D721Med (cell line): Measurements from ENCODE around the gene HS2ST1.
"Not testable (repeated sequence)": the region's sequence is repeated elsewhere in the genome, so short reads cannot be mapped to it uniquely, and the experiment has no call there.

Source experiments
- DNase-seq: peaks from one replicate; pipeline ENCODE4 v3.0.0; 2011; ENCODE audit warnings: low spot score; ENCODE audit not compliant: insufficient read length
- FAIRE-seq: peaks from 2 replicates; lab custom pipeline; 2011; peaks lifted over from hg19 to GRCh38; lab: Jason Lieb, UNC
- CTCF ChIP-seq: IDR thresholded peaks from 2 replicates; pipeline ENCODE4 v1.5.1; 2012; ENCODE audit warnings: mild to moderate bottlenecking, control low read depth; ENCODE audit not compliant: insufficient read depth; ENCODE audit errors: missing control alignments

HS2ST1 gene

DNA sequence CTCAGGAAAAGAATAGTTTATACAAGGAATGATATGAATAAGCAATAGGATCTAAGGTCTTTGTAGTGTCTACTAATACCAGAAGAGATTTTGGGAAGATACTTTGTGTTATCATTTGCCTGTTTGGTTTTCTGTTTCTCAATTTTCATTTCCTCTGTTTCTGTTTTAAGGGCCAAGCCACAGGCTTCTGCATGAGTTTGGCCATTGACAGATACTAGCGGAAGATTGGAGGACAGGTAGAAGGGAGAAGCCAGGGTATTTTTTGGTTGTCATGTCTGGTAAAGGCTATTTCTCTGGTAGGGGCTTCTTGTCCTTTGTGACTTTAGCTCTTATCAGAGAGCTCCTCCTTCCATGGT, 51.4 kb downstream of the HS2ST1 start:
- TF ChIP-seq CTCF: no peak
- no peak for DNase-seq
- no peak for FAIRE-seq

GRCh38 chr1:86970938-86971337, 56.5 kb downstream of the HS2ST1 start:
- FAIRE-seq: no peak
- no peak for DNase-seq
- TF ChIP-seq CTCF: no peak

- DNase-seq: no peak
- no peak for TF ChIP-seq CTCF
- FAIRE-seq: peak; percentile 32
Measured at GRCh38 chr1:86971778-86972177, 57.3 kb downstream of the HS2ST1 start.

GRCh38 chr1:86972262-86972661, 57.8 kb downstream of the HS2ST1 start:
- no peak for TF ChIP-seq CTCF
- FAIRE-seq (no peak), DNase-seq (no peak)

DNA sequence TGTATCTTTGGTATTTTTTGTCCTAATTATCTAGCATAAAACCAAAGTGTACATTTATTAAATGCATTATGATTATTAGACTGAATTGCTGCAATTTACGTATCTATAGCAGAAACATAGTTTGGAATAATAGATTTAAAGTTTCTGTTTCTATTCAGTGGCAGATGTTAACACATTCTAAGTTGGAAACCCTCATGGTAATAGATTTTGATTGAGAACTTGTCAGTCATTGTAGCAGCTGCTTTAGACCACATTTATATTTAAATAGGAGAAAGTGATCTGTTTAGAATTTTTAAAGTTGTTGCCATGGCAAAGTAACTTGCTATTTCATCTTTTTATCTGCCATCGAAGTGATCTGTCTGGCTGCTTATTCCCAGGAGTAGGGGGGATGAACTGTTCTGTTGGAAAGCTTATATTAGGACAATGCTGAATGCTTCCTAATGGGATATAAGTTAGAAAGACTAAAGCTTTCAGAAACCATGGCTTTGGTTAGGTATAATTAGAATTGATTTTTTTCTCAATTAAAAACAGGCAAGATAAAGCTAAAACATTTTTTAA, 61.6 kb downstream of the HS2ST1 start:
- no peak for TF ChIP-seq CTCF
- DNase-seq (no peak), FAIRE-seq (no peak)

DNA sequence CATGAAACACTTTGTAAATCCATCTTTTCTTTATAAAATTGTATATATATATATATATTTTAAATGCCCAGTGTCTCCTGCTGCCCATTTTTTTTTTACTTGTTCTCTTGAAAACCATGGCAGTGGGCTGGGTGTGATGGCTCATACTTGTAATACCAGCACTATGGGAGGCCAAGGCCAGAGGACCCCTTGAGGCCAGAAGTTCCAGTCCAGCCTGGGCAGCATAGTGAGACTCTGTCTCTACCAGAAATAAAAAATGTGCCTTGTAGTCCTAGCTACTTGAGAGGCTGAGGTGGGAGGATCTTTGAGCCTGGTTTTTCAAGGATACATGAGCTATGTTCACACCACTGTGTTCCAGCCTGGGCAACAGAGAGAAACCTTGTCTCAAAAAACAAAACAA, 62.2 kb downstream of the HS2ST1 start:
- TF ChIP-seq CTCF: no peak
- no peak for DNase-seq
- no peak for FAIRE-seq

DNA sequence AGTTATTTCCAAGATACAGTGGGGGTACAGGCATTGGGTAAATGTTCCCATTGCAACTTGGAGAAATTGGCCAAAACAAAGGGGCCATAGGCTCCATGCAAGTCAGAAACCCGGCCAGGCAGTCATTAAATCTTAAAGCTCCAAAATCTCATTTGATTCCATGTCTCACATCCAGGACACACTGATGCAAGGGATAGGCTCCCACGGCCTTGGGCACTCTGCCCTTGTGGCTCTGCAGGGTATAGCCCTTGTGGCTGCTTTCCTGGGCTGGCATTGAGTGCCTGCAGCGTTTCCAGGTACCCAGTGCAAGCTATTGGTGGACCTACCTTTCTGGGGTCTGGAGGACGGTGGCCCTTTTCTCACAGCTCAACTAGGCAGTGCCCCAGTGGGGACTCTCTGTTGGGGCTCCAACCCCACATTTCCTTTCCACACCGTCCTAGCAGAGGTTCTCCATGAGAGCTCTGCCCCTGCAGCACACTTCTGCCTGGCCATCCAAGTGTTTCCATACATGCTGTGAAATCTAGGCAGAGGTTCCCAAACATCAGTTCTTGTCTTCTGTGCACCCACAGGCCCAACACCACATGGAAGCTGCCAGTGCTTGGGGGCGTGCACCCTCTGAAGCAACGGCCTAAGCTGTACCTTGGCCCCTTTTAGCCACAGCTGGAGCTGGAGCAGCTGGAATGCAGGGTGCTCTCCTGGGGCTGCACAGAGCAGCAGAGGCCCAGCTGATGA, 67.2 kb downstream of the HS2ST1 start:
- no peak for TF ChIP-seq CTCF
- no peak for DNase-seq
- FAIRE-seq: no peak

DNA sequence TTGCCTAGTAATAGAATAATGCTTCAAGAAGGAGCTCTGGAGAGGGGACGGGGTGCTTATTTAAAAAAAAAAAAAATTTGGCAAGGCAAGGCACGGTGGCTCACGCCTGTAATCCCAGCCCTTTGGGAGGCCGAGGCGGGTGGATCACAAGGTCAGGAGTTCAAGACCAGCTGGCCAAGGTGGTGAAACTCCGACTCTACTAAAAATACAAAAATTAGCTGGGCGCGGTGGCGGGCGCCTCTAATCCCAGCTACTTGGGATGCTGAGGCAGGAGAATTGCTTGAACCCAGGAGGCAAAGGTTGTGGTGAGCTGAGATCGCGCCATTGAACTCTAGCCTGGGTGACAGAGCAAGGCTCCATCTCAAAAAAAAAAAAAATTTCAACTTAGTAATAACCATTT, 69.2 kb downstream of the HS2ST1 start:
- not testable (repeated sequence) for FAIRE-seq, DNase-seq
